PC-9 (cell line): ENCODE results near the gene CKM.

Experiments used
- CTCF ChIP-seq: fragments of 200-600 bp; sonication (generic); conservative IDR thresholded peaks from 2 replicates; pipeline ENCODE4 v1.6.1; 2017; ENCODE audit warnings: mixed run types, antibody characterized with exemption, mild to moderate bottlenecking, moderate library complexity
- EZH2 ChIP-seq: fragments of 200-600 bp; sonication (generic); IDR thresholded peaks from 2 replicates; pipeline ENCODE4 v1.8.0; 2017; ENCODE audit warnings: antibody characterized with exemption, low read depth

- TF ChIP-seq CTCF (no peak), EZH2 (no peak)
These were observed 35.6 kb upstream of the CKM start for GRCh38 chr19:45358213-45358792.
